AG04449 (cell line): ENCODE results near the gene SLC35B2.

Experiments used
- CTCF ChIA-PET: fragments of 350-600 bp; formaldehyde crosslinking; extraction: SDS; loops from one replicate; lab custom pipeline; 2021; ENCODE audit warnings: antibody characterized with exemption; lab: Yijun Ruan, JAX
- POLR2A ChIA-PET: fragments of 400-600, 350-600 bp; formaldehyde crosslinking; extraction: SDS; loops from one replicate; lab custom pipeline; 2020; ENCODE audit warnings: antibody characterized with exemption, inconsistent platforms; lab: Yijun Ruan, JAX
- DNase-seq: peaks from one replicate; pipeline ENCODE4 v3.0.0-alpha.2; 2010; ENCODE audit warnings: low read depth, low spot score
- H3K4me3 ChIP-seq: 2 replicates; pipeline ENCODE4 v1.5.1; 2011; ENCODE audit warnings: low read depth, mild to moderate bottlenecking, control low read depth, low read length
- TF ChIP-seq, protein P1 (sequence below): IDR thresholded peaks from one replicate; pipeline ENCODE4 v1.5.1; 2011; ENCODE audit warnings: mild to moderate bottlenecking, moderate library complexity, low read length, control low read depth, inconsistent platforms; ENCODE audit not compliant: insufficient read depth; ENCODE audit errors: missing control alignments

Gene SLC35B2

DNA sequence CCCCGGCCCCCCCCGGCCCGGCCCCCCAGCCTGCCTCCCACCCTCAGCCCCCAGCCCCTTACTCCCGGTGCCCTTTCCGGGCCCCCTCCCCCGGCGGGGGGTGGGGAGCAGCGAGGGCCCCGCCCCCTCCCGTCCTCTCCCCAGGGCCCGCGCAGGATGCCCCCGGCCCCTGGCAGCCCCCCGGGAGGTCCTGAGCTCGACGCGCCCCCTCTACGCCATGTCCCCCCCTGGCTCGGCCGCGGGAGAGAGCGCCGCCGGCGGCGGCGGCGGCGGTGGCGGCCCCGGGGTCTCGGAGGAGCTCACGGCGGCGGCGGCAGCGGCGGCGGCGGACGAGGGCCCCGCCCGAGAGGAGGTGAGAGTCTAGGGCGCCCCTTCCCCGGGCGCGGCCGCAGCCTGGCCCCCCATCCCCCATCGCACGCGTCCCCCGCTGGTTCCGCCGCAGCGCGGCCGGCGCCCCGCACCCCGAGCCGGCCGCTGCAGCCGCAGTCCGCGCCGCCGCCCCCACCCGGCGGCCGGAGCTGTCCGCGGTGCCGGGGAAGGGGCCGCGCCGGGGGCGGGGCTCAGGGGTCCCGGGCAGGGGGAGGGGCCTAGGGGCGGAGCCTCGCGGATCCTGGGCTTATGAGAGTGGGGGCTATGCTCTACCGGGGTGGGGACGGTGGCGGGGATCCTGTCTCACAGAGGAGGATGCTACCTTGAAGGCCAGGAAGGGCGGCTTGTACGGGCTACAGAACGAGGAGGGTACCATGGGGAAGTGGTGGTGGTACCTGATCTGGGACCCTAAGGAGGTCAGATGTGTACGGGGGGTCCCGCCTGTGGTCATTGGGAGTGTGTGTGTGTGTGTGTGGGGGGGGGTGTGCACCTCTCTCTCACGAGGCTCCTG lies 13.4 kb upstream of the SLC35B2 start:
- CTCF ChIA-PET: interaction anchor here (0.8 to 9.1 kb wide), 7 partner anchors 7 to 73 kb away, joined by 5 to 234 read pairs (median 45); partner anchors contain the start of genes AARS2, SLC35B2 and SPATS1
- peak overlapping the region; percentile 8; the same call in 1 of the 2 replicates for H3K4me3 ChIP-seq
- POLR2A ChIA-PET: no interaction called here
- no peak for DNase-seq
- TF ChIP-seq, protein P1, sequence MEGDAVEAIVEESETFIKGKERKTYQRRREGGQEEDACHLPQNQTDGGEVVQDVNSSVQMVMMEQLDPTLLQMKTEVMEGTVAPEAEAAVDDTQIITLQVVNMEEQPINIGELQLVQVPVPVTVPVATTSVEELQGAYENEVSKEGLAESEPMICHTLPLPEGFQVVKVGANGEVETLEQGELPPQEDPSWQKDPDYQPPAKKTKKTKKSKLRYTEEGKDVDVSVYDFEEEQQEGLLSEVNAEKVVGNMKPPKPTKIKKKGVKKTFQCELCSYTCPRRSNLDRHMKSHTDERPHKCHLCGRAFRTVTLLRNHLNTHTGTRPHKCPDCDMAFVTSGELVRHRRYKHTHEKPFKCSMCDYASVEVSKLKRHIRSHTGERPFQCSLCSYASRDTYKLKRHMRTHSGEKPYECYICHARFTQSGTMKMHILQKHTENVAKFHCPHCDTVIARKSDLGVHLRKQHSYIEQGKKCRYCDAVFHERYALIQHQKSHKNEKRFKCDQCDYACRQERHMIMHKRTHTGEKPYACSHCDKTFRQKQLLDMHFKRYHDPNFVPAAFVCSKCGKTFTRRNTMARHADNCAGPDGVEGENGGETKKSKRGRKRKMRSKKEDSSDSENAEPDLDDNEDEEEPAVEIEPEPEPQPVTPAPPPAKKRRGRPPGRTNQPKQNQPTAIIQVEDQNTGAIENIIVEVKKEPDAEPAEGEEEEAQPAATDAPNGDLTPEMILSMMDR: no peak

DNA sequence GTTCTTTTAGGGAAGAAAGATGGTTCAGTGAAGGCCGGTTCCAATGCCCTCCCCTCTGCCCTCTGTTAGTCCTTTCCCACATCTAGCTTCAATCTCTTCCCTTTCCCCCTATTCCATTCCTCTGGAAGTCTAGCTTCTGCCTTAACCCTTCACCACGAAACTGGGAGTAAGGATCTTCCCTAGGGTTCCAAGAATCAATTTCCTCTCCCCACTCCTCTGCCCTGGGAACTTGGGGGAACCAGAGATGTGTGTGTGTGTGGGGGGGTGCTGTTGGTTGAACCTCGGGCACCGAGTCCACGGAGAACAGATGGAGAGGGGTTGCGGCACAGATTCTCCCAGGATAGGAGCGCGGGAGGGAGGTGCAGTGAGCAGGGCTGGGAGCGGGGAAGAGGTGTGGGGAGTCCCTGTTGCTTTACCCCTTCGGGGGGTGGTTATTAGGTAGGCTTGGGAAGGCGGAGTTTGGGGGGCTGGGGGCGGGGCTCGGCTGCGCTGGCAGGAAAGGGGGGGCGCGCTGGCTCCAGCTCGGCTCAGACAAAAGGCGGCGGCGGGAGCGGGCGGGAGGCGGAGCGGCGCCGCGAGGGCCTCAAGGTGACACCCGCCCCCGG lies 12.7 kb upstream of the SLC35B2 start, which contains the start of gene TMEM151B:
Gene TMEM151B, plus strand, starts transcription at position 530 of the 605 bp plus-strand sequence. CDS start 293 bp downstream, outside the sequence.
- ChIA-PET POLR2A (no interaction called here), CTCF (interaction anchor here (0.7 to 9.1 kb wide), 11 partner anchors 8 to 97 kb away, joined by 3 to 234 read pairs (median 41); partner anchors contain the start of genes AARS2, SLC35B2 and SPATS1)
- peak within 1 kb of the TSS; percentile 8; the same call in 1 of the 2 replicates for H3K4me3 ChIP-seq
- DNase-seq: no peak
- TF ChIP-seq, protein P1: no peak

DNA sequence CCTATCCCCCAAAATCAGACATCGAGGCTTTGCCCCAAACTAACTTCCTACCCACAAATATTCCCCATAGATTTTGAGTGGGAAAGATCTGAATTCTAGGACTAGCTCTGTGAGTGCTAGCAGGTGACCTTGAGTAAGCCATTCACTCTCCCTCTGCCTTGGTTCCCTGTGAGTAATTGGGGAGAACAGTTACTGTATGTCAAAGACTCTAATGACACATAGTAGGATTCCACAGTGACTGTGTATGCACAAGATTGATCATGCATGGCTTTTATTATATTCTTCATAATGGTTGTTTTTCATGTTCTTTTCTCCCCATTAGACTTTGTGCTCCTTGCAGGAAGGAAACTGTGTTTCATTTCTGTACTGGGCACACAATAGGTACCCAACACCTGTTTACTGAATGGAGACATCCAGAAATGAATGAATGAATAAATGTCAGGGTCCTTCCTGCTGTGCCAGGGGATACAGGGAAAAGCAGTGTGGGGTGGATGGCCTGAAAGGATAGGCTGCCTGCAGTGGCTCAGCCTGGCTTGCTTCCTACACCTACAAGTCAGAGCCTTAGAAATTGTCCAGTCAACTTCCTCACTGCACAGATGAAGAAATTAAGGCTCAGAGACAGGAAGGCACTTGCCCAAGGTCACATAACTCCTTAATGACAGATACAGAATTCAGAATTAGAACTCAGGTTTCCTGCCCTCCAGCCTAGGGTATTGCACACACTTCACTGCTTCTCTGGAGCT lies 12.0 kb upstream of the SLC35B2 start:
- TF ChIP-seq, protein P1: no peak
- no peak for DNase-seq
- no peak overlapping the region for H3K4me3 ChIP-seq
- CTCF ChIA-PET: interaction anchor here (0.7 to 9.1 kb wide), 20 partner anchors 9 to 185 kb away, joined by 3 to 234 read pairs (median 10); partner anchors contain the start of genes AARS2, SLC35B2 and SPATS1
- POLR2A ChIA-PET: interaction anchor here (1.2 kb wide), 1 partner anchor 23 kb away, joined by 3 read pairs; the partner anchor contains the start of gene HSP90AB1

DNA sequence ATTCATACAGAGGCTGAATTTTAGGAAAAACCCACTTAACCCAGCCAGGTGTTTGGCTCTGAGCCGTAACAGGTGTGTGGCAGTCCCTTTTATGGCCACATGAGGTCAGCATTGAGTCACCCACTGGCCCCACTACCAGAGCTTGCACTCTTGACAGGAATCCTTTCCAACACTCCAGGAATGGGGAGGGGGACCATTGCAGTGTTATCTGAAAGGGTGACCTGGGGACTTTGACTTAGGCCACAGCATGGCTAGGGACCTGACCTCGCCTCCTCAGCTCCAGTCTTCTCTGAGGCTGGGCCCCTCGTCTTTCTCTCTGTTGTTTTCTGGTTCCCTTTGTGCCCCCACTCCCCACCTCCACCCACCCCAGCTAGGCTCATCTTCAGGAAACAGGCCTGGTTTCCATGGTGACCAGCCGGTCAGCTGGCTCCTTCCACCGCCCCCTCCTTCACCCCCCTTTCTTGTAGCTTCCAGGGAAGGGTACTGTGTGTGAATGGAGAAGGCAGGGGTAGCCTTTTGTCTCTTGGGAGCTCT lies 10.8 kb upstream of the SLC35B2 start:
- CTCF ChIA-PET: interaction anchor here (0.6 to 9.1 kb wide), 26 partner anchors 10 to 1376 kb away, joined by 3 to 234 read pairs (median 8); partner anchors contain the start of genes AARS2, SLC35B2 and SPATS1
- no peak overlapping the region for H3K4me3 ChIP-seq

DNA sequence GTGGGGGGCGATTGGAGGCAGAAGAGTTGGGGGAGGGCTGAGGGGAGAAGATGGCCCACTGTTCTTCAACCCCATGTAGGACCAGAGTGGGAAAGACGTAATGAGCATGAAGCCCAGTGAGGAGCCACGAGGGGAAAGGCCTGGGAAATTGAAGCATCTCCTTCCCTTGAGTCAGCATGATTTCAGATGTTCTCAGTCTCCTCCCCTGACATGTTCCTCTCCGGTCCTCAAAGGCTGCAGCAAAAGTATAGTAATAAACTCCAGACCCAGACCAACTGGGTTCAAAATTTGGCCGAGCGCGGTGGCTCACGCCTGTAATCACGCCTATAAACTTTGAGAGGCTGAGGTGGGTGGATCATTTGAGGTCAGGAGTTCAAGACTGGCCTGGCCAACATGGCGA lies 9.9 kb upstream of the SLC35B2 start:
- TF ChIP-seq, protein P1: no peak
- no peak for DNase-seq
- ChIA-PET POLR2A (no interaction called here), CTCF (interaction anchor here (0.6 to 9.1 kb wide), 22 partner anchors 10 to 1375 kb away, joined by 3 to 234 read pairs (median 8); partner anchors contain the start of genes AARS2, SLC35B2 and SPATS1)
- H3K4me3 ChIP-seq: no peak overlapping the region

More for the DNA sequence above, 10.8 kb upstream of the SLC35B2 start:
- POLR2A ChIA-PET: interaction anchor here (0.6 to 1.2 kb wide), 2 partner anchors 21 to 959 kb away, joined by 3 to 4 read pairs; partner anchors contain the start of gene HSP90AB1
- TF ChIP-seq, protein P1: peak; percentile 85
- no peak for DNase-seq
